ENCODE measurements around the gene MYH15. TPM values are rescaled to one million over a fixed set of nuclear protein-coding genes. Genes with fewer than 3 reads are reported as not detected.

Gene MYH15
- total RNA-seq, 4 donors from 2014 or later: 0.18 to 0.38 TPM; not detected in 2

- no peak overlapping the region for H3K4me3 ChIP-seq
- no peaks in the 10 kb centered on the region for H3K27me3 ChIP-seq
- no peaks in the 10 kb centered on the region for H3K36me3 ChIP-seq
- no peaks in the 10 kb centered on the region for H3K4me1 ChIP-seq
- no peaks in the 10 kb centered on the region for H3K9me3 ChIP-seq
- TF ChIP-seq, protein P1, sequence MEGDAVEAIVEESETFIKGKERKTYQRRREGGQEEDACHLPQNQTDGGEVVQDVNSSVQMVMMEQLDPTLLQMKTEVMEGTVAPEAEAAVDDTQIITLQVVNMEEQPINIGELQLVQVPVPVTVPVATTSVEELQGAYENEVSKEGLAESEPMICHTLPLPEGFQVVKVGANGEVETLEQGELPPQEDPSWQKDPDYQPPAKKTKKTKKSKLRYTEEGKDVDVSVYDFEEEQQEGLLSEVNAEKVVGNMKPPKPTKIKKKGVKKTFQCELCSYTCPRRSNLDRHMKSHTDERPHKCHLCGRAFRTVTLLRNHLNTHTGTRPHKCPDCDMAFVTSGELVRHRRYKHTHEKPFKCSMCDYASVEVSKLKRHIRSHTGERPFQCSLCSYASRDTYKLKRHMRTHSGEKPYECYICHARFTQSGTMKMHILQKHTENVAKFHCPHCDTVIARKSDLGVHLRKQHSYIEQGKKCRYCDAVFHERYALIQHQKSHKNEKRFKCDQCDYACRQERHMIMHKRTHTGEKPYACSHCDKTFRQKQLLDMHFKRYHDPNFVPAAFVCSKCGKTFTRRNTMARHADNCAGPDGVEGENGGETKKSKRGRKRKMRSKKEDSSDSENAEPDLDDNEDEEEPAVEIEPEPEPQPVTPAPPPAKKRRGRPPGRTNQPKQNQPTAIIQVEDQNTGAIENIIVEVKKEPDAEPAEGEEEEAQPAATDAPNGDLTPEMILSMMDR (IDR thresholded peaks at IDR 0.05): no peak
- no peak for TF ChIP-seq POLR2A (IDR thresholded peaks at IDR 0.05)
- no peak overlapping the region for H3K27ac ChIP-seq
- no peak for DNase-seq
Measured at GRCh38 chr3:108527817-108528216, 17.4 kb upstream of the MYH15 start.

- Histone ChIP-seq H3K4me3 (no peak overlapping the region), H3K27ac (no peak overlapping the region), H3K36me3 (no peaks in the 10 kb centered on the region), H3K27me3 (no peaks in the 10 kb centered on the region), H3K9me3 (no peaks in the 10 kb centered on the region), H3K4me1 (no peaks in the 10 kb centered on the region)
- DNase-seq: no peak
- TF ChIP-seq POLR2A (IDR thresholded peaks at IDR 0.05): no peak
- TF ChIP-seq, protein P1 (IDR thresholded peaks at IDR 0.05): no peak
Measured at GRCh38 chr3:108527109-108527508, 16.7 kb upstream of the MYH15 start.

GRCh38 chr3:108525971-108526370 lies 15.6 kb upstream of the MYH15 start:
- no peak overlapping the region for H3K27ac ChIP-seq
- H3K4me1 ChIP-seq: no peaks in the 10 kb centered on the region
- no peaks in the 10 kb centered on the region for H3K36me3 ChIP-seq
- TF ChIP-seq, protein P1 (IDR thresholded peaks at IDR 0.05): no peak
- TF ChIP-seq POLR2A (IDR thresholded peaks at IDR 0.05): no peak
- no peaks in the 10 kb centered on the region for H3K9me3 ChIP-seq
- DNase-seq: no peak
- H3K27me3 ChIP-seq: no peaks in the 10 kb centered on the region
- no peak overlapping the region for H3K4me3 ChIP-seq

DNA sequence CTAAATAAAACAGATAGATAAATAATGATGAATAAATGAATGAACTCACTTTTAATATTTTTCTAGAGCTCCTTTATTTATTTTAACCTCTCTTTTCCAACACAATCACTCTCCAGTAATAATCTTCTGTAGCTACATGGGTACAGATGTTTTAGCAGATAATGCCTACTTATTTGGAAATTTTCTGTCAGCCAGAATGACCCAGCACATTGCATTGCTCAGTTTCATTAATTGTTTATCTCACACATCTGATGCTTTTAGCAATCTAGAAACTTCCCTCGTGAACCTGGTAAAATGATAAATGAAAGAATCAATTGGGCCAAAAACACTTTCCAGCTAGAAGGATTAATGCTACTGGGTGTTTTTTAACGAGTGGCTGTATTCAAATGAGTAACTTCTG lies 14.9 kb upstream of the MYH15 start:
- H3K4me1 ChIP-seq: no peaks in the 10 kb centered on the region
- H3K9me3 ChIP-seq: no peaks in the 10 kb centered on the region
- TF ChIP-seq, protein P1 (IDR thresholded peaks at IDR 0.05): no peak
- no peak for TF ChIP-seq POLR2A (IDR thresholded peaks at IDR 0.05)
- no peak overlapping the region for H3K4me3 ChIP-seq
- no peaks in the 10 kb centered on the region for H3K36me3 ChIP-seq
- no peak overlapping the region for H3K27ac ChIP-seq
- DNase-seq: no peak
- H3K27me3 ChIP-seq: no peaks in the 10 kb centered on the region

DNA sequence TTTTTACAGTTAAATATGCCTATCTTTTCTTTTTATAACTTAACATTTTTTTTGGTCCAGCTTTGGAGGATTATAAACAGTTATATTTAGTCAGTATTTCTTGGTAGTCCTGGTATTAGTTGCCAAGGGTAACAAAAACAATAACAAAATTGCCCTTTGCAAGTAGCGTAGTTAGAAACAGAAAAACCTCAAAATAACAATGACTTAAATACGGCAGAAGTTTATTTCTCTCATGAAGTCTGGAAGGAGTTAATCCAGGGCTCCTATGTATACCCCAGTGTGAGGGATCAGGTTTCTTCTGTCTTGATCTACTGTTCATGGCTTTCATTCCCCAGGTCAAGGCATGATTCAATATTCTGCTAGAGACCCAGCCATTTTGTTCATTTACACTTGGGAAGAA lies 14.1 kb upstream of the MYH15 start:
- DNase-seq: no peak
- Histone ChIP-seq H3K27me3 (no peaks in the 10 kb centered on the region), H3K9me3 (no peaks in the 10 kb centered on the region), H3K4me1 (no peaks in the 10 kb centered on the region), H3K27ac (peak overlapping the region in 1 of 4 donors; percentile 2), H3K4me3 (no peak overlapping the region), H3K36me3 (no peaks in the 10 kb centered on the region)
- TF ChIP-seq, protein P1 (IDR thresholded peaks at IDR 0.05): no peak

GRCh38 chr3:108518895-108519294 lies 8.5 kb upstream of the MYH15 start:
- Histone ChIP-seq H3K4me3 (no peak overlapping the region), H3K4me1 (no peaks in the 10 kb centered on the region), H3K9me3 (no peaks in the 10 kb centered on the region), H3K36me3 (no peaks in the 10 kb centered on the region), H3K27me3 (no peaks in the 10 kb centered on the region), H3K27ac (no peak overlapping the region)
- TF ChIP-seq, protein P1 (IDR thresholded peaks at IDR 0.05): no peak
- no peak for TF ChIP-seq POLR2A (IDR thresholded peaks at IDR 0.05)
- no peak for DNase-seq

Data from Peyer's patch (tissue), 4 donors.